Measurements from ENCODE around the gene DPM2.
A peak's percentile ranks its signal among the peaks of the same experiment; 100 is the strongest.

The DPM2 gene

GRCh38 chr9:127937388-127938297 lies at the start of gene DPM2:
TSS of gene DPM2 (minus strand) at chr9:127937854. CDS start at chr9:127937820, 34 bp downstream.
- DNase-seq = peak; percentile 57

GRCh38 chr9:127987103-127987614 lies 49.5 kb upstream of the DPM2 start:
- no peak for DNase-seq

- no peak for DNase-seq
Measured at GRCh38 chr9:127985011-127985410, 47.4 kb upstream of the DPM2 start.

GRCh38 chr9:127983847-127984289 lies 46.2 kb upstream of the DPM2 start:
- no peak for DNase-seq

- no peak for DNase-seq
Measured at GRCh38 chr9:127982912-127983311, 45.3 kb upstream of the DPM2 start.

- no peak for DNase-seq
Measured at GRCh38 chr9:127981559-127982121, 44.0 kb upstream of the DPM2 start.

- DNase-seq = peak; percentile 66
Measured at GRCh38 chr9:127980706-127981558, 43.3 kb upstream of the DPM2 start, which contains the start of gene EEIG1. TSS of gene EEIG1 (minus strand) at chr9:127980989. CDS start at chr9:127980137, 852 bp downstream.

GRCh38 chr9:127980060-127980705 lies 42.5 kb upstream of the DPM2 start:
- no peak for DNase-seq

- DNase-seq = no peak
Measured at GRCh38 chr9:127979333-127980059, 41.8 kb upstream of the DPM2 start.

- DNase-seq = no peak
Measured at GRCh38 chr9:127979015-127979332, 41.3 kb upstream of the DPM2 start.

- no peak for DNase-seq
Measured at GRCh38 chr9:127977884-127978647, 40.4 kb upstream of the DPM2 start.

GRCh38 chr9:127977009-127977883 lies 39.6 kb upstream of the DPM2 start:
- no peak for DNase-seq

- no peak for DNase-seq
Measured at GRCh38 chr9:127976498-127976897, 38.8 kb upstream of the DPM2 start.

GRCh38 chr9:127975376-127976315 lies 38.0 kb upstream of the DPM2 start:
- no peak for DNase-seq

- DNase-seq = no peak
Measured at GRCh38 chr9:127974769-127975261, 37.2 kb upstream of the DPM2 start.

- peak; percentile 51 for DNase-seq
Measured at GRCh38 chr9:127974001-127974768, 36.5 kb upstream of the DPM2 start.

- DNase-seq = no peak
Measured at GRCh38 chr9:127973169-127974000, 35.7 kb upstream of the DPM2 start.
